ENCODE results near the gene PPP1R1C. TPM values are rescaled to one million over a fixed set of nuclear protein-coding genes. Genes with fewer than 3 reads are reported as not detected.
"Not testable (repeated sequence)": the region's sequence is repeated elsewhere in the genome, so short reads cannot be mapped to it uniquely, and the experiment has no call there.

Gene PPP1R1C
- total RNA-seq, 4 donors from 2014 or later = 0.78 to 2.8 TPM; not detected in 2

DNA sequence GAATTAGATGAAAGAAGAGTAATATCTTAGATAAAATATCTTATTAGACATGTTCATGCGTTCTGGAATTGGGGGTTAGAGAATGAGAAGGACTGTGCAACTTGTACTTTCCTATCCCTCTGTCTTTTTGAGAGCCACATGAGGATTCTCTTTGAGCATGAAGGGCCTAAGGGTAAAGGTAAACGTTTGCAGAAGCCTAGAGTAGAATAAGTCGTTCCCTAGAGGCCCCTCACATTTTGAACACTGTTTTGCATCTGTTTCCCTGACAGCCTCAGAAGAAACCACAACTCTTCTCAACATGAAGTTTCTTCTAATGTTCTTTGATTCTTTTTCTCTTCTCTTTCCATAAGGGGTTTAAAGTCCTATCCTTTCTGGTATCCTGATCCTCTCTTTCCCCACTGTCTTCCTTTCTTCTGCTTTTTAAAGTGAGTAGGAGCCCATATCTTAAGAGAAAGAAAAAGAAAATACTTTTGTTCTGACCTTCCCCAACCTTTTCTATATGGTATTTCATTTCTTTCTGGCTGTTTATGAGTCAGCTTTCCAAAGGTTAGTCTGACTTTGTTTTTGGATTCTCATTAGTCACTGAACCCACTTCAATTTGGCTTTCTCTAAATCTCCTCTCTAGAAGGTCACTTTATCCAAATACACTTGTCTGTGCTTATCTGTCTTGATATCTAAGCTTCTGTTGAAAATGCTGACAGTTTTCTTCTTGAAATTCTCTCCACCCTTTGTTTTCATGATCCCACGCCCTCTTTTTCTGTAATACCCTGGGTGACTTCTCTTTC lies 34.8 kb downstream of the PPP1R1C start:
- Histone ChIP-seq H3K4me3 (replicated peaks in 1 of 3) (no peak overlapping the region), H3K4me1 (no peaks in the 10 kb centered on the region), H3K9me3 (no peaks in the 10 kb centered on the region), H3K36me3 (no peaks in the 10 kb centered on the region), H3K27me3 (no peaks in the 10 kb centered on the region), H3K27ac (no peak overlapping the region)
- intact Hi-C loops (cut with DNase I) = no loop called here
- 39 to 43% methylated on average over 4 of the region's 4 CpGs for WGBS, 2 donors
- TF ChIP-seq, protein P1, sequence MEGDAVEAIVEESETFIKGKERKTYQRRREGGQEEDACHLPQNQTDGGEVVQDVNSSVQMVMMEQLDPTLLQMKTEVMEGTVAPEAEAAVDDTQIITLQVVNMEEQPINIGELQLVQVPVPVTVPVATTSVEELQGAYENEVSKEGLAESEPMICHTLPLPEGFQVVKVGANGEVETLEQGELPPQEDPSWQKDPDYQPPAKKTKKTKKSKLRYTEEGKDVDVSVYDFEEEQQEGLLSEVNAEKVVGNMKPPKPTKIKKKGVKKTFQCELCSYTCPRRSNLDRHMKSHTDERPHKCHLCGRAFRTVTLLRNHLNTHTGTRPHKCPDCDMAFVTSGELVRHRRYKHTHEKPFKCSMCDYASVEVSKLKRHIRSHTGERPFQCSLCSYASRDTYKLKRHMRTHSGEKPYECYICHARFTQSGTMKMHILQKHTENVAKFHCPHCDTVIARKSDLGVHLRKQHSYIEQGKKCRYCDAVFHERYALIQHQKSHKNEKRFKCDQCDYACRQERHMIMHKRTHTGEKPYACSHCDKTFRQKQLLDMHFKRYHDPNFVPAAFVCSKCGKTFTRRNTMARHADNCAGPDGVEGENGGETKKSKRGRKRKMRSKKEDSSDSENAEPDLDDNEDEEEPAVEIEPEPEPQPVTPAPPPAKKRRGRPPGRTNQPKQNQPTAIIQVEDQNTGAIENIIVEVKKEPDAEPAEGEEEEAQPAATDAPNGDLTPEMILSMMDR (IDR thresholded peaks at IDR 0.05) = no peak
- TF ChIP-seq POLR2A (IDR thresholded peaks at IDR 0.05) = no peak
- DNase-seq = no peak

DNA sequence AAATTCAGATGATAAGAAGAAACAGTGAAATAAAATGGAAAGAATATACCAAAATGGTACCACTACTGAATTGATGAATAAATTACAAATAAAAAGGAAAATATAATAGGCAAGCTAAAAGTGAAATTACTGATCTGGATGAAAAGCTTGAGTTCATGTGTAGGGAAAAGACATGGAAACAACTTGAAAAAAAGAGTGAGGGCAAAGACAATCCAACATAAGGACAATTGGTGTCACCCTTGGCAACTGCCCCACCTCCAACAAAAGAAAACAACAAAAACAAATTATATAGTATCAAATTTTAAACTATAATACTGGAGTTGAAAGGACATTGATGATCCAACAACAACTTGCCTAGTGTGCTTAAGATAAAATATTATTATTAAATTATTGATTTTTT lies 37.6 kb downstream of the PPP1R1C start:
- Histone ChIP-seq H3K9me3 (no peaks in the 10 kb centered on the region), H3K36me3 (no peaks in the 10 kb centered on the region), H3K27ac (no peak overlapping the region), H3K4me3 (replicated peaks in 1 of 3) (no peak overlapping the region), H3K27me3 (no peaks in the 10 kb centered on the region), H3K4me1 (no peaks in the 10 kb centered on the region)
- intact Hi-C loops (cut with DNase I) = no loop called here
- TF ChIP-seq, protein P1 (IDR thresholded peaks at IDR 0.05) = no peak
- no peak for TF ChIP-seq POLR2A (IDR thresholded peaks at IDR 0.05)
- no peak for DNase-seq

DNA sequence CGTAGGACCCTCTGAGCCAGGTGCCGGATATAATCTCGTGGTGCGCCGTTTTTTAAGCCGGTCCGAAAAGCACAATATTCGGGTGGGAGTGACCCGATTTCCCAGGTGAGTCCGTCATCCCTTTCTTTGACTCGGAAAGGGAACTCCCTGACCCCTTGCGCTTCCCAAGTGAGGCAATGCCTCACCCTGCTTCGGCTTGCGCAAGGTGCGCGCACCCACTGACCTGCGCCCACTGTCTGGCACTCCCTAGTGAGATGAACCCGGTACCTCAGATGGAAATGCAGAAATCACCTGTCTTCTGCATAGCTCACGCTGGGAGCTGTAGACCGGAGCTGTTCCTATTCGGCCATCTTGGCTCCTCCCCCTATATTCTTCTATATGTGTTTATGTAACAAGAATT lies 45.2 kb downstream of the PPP1R1C start:
- H3K4me3 ChIP-seq (replicated peaks in 1 of 3); H3K9me3 ChIP-seq: not testable (repeated sequence)
- 78 to 92% methylated on average over 20 to 21 of the region's 21 CpGs for WGBS, 2 donors

DNA sequence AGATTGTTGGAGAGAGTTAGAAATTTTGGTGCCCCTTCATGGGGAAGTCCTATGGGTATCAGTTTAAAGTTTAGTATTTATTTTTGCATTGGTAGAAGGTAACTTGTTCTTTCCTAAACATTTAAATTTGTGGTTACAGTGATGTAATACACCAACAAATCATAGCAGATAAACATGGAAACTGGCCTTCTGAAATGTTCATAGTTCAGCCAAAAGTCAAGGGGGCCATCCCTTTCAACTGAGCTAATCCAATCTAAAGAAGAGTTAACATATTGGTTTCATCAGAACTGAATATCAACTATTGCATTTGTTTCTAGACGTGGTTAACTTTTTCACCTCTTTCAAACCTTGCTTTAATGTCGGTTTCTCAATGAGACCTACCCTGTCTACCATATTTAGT lies 46.3 kb downstream of the PPP1R1C start:
- Histone ChIP-seq H3K4me1 (no peaks in the 10 kb centered on the region), H3K27ac (no peak overlapping the region), H3K9me3 (no peaks in the 10 kb centered on the region), H3K27me3 (no peaks in the 10 kb centered on the region), H3K4me3 (replicated peaks in 1 of 3) (no peak overlapping the region), H3K36me3 (no peaks in the 10 kb centered on the region)
- WGBS, 2 donors = 89 to 91% methylated on average over 2 of the region's 2 CpGs
- DNase-seq = no peak
- TF ChIP-seq, protein P1 (IDR thresholded peaks at IDR 0.05) = no peak
- no peak for TF ChIP-seq POLR2A (IDR thresholded peaks at IDR 0.05)
- intact Hi-C loops (cut with DNase I) = no loop called here

More for the DNA sequence above, 45.2 kb downstream of the PPP1R1C start:
- H3K4me1 ChIP-seq; intact Hi-C loops (cut with DNase I); H3K27ac ChIP-seq; DNase-seq; H3K36me3 ChIP-seq; H3K27me3 ChIP-seq: not testable (repeated sequence)

DNA sequence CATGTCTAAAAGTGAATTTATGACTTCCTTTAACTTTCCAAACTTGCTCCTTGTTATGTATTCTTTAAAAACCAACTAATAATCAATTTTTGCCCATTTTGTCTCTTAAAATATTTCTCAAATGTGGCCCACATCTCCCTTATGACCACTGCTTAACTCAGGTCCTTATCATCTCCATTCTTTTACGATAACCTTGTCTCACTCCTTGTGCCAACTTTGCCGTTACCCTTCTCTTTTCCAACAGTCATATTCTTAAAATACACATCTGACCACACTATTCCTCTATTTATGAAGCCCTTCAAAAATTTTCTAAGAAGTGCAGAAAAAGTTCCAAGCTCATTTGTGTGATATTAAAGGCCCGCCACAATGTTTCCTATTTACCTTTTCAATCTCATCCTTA lies 47.8 kb downstream of the PPP1R1C start:
- H3K27ac ChIP-seq = no peak overlapping the region
- WGBS, 2 donors = 89 to 97% methylated on average over 3 of the region's 3 CpGs
- intact Hi-C loops (cut with DNase I) = no loop called here
- no peak for DNase-seq
- H3K9me3 ChIP-seq = no peaks in the 10 kb centered on the region
- H3K4me1 ChIP-seq = peaks cover 0 to 2% of the 10 kb centered on the region in 2 donors
- no peaks in the 10 kb centered on the region for H3K36me3 ChIP-seq
- H3K4me3 ChIP-seq (replicated peaks in 1 of 3) = no peak overlapping the region
- H3K27me3 ChIP-seq = no peaks in the 10 kb centered on the region
- TF ChIP-seq, protein P1 (IDR thresholded peaks at IDR 0.05) = no peak
- no peak for TF ChIP-seq POLR2A (IDR thresholded peaks at IDR 0.05)
